Hepatocyte (in vitro differentiated cells): ENCODE measurements around the gene RBL1. TPM values are rescaled to one million over a fixed set of nuclear protein-coding genes. Genes with fewer than 3 reads are reported as not detected.

Experiments used
- DNase-seq: peaks from one replicate; pipeline ENCODE4 v3.0.0-alpha.2; 2016; ENCODE audit warnings: low spot score
- H2AFZ ChIP-seq: fragments of 200-600 bp; sonication (generic); 2 replicates; pipeline ENCODE4 v1.6.0; 2016; ENCODE audit warnings: antibody characterized with exemption, mild to moderate bottlenecking
- H3K27ac ChIP-seq: fragments of 200-600 bp; sonication (generic); 2 replicates; pipeline ENCODE4 v1.5.1; 2016; ENCODE audit warnings: mild to moderate bottlenecking
- H3K27me3 ChIP-seq: fragments of 200-600 bp; sonication (generic); 2 replicates; pipeline ENCODE4 v1.6.1; 2016
- H3K36me3 ChIP-seq: fragments of 200-600 bp; sonication (generic); replicated peaks from 2 replicates; pipeline ENCODE4 v1.5.1; 2016; ENCODE audit warnings: low read depth; ENCODE audit not compliant: insufficient read depth
- H3K4me1 ChIP-seq: fragments of 200-600 bp; sonication (generic); 2 replicates; pipeline ENCODE4 v1.5.1; 2016; ENCODE audit warnings: mild to moderate bottlenecking, moderate library complexity; ENCODE audit not compliant: insufficient read depth
- H3K4me2 ChIP-seq: fragments of 200-600 bp; sonication (generic); 2 replicates; pipeline ENCODE4 v1.6.0; 2016
- H3K4me3 ChIP-seq: fragments of 200-600 bp; sonication (generic); 2 replicates; pipeline ENCODE4 v1.5.1; 2016; ENCODE audit warnings: mild to moderate bottlenecking
- H3K79me2 ChIP-seq: fragments of 200-600 bp; sonication (generic); 2 replicates; pipeline ENCODE4 v1.6.0; 2017; ENCODE audit warnings: mild to moderate bottlenecking
- H3K9me2 ChIP-seq: fragments of 200-600 bp; sonication (generic); replicated peaks from 2 replicates; pipeline ENCODE4 v1.6.0; 2017; ENCODE audit warnings: mild to moderate bottlenecking; ENCODE audit not compliant: insufficient read depth
- H3K9me3 ChIP-seq: fragments of 200-600 bp; sonication (generic); 2 replicates; pipeline ENCODE4 v1.5.1; 2016; ENCODE audit warnings: low read depth, mild to moderate bottlenecking
- H4K20me1 ChIP-seq: fragments of 200-600 bp; sonication (generic); 2 replicates; pipeline ENCODE4 v1.6.0; 2016; ENCODE audit warnings: mild to moderate bottlenecking; ENCODE audit not compliant: insufficient read depth, poor library complexity, severe bottlenecking
- EZH2 ChIP-seq: fragments of 200-600 bp; sonication (generic); IDR thresholded peaks from 2 replicates; pipeline ENCODE4 v1.6.1; 2016; ENCODE audit warnings: antibody characterized with exemption, mild to moderate bottlenecking, borderline replicate concordance
- EZH2phosphoT487 ChIP-seq: fragments of 200-600 bp; sonication (generic); IDR thresholded peaks from one replicate; pipeline ENCODE4 v1.6.1; 2018; ENCODE audit warnings: antibody characterized with exemption, mild to moderate bottlenecking, low read depth, moderate library complexity; ENCODE audit not compliant: unreplicated experiment, severe bottlenecking
- WGBS: methylation state at CpG from one replicate; pipeline ENCODE4 v1.1.6; 2016; ENCODE audit warnings: low lambda C conversion rate; ENCODE audit errors: missing lambda C conversion rate; 5-methylcytosine and 5-hydroxymethylcytosine counted together
- polyA plus RNA-seq: library from polyadenylated mRNA; unstranded; fragments of >200 nt; fragmentation: Nextera tagmentation; extraction: Ambion mirVana; gene quantifications from 2 replicates; pipeline ENCODE4 v1.2.1, GENCODE V29; 2016
- total RNA-seq: library from RNA; depleted of rRNA; stranded (reverse); fragments of >200 nt; gene quantifications from 2 replicates; pipeline ENCODE4 v1.2.3, GENCODE V29; 2014
- TF ChIP-seq, protein P1 (sequence below): fragments of 200-600 bp; sonication (generic); IDR thresholded peaks from 2 replicates; pipeline ENCODE4 v1.5.1; 2016; ENCODE audit warnings: antibody characterized with exemption, mild to moderate bottlenecking; ENCODE audit not compliant: poor library complexity

The RBL1 gene
- total and polyA plus RNA-seq, 2 experiments from 2014 or later = 2.5 to 7.5 TPM

DNA sequence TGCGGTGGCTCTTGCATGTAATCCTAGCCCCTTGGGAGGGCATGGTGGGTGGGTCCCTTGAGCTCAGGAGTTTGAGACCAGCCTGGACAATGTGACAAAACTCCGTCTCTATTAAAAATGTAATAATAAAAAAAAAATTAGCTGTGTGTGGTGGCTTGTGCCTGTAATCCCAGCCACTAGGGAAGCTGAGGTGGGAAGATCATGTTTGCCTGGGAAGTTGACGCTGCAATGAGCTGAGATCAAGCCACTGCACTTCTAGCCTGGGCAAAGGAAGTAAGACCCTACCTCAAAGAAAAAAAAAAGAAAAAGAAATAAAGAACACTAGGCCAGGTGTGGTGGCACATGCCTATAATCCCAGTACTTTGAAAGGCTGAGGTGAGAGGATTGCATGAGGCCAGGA lies 139.8 kb downstream of the RBL1 start:
- Histone ChIP-seq H2AFZ (no peak overlapping the region), H3K9me2 (no peaks in the 10 kb centered on the region), H3K4me3 (no peak overlapping the region), H3K4me1 (peaks cover 6% of the 10 kb centered on the region), H3K27ac (no peak overlapping the region), H3K79me2 (no peaks in the 10 kb centered on the region), H3K27me3 (no peaks in the 10 kb centered on the region), H3K4me2 (no peak overlapping the region), H3K36me3 (no peaks in the 10 kb centered on the region), H4K20me1 (no peaks in the 10 kb centered on the region), H3K9me3 (no peaks in the 10 kb centered on the region)
- no peak for TF ChIP-seq EZH2phosphoT487
- TF ChIP-seq, protein P1, sequence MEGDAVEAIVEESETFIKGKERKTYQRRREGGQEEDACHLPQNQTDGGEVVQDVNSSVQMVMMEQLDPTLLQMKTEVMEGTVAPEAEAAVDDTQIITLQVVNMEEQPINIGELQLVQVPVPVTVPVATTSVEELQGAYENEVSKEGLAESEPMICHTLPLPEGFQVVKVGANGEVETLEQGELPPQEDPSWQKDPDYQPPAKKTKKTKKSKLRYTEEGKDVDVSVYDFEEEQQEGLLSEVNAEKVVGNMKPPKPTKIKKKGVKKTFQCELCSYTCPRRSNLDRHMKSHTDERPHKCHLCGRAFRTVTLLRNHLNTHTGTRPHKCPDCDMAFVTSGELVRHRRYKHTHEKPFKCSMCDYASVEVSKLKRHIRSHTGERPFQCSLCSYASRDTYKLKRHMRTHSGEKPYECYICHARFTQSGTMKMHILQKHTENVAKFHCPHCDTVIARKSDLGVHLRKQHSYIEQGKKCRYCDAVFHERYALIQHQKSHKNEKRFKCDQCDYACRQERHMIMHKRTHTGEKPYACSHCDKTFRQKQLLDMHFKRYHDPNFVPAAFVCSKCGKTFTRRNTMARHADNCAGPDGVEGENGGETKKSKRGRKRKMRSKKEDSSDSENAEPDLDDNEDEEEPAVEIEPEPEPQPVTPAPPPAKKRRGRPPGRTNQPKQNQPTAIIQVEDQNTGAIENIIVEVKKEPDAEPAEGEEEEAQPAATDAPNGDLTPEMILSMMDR = no peak
- no peak for TF ChIP-seq EZH2
- WGBS = 64% methylated on average over 3 of the region's 3 CpGs
- no peak for DNase-seq

DNA sequence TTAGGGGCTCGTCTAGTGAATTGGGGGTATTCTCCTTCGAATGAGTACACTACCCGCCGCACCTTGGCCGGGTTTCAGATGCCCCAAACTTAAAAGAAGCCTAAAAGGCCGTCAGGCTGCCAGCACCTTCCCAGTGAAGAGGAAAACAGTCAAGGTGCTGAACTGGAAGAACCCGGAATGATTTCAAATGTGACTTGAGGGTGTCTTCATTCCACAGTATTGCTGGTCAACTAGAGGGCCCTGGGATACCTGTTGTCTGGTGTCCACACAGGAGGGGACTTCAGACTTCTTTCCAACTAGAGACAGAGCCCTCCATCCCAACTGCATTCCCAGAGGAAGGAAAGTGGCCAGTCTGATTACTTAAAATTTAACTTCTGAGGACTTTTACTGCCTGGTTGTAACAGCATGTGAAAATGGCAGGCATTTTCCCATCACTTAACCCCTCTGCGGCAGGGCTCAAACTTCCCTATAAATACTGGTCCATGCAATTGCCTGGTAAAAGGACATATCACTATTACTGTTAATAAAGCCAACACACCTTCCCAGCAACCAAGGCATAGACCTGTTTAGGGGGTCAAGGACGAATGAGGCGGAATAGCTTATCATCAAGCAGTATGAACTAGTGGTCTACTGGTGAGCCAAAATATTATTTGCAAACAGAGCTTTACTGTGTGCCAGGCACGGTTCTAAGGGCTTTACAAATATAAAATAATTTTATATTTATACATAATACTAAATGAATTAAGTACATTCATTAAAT lies 143.6 kb downstream of the RBL1 start:
- peak overlapping the region; percentile 83 for H2AFZ ChIP-seq
- WGBS = 36% methylated on average over 11 of the region's 11 CpGs

DNA sequence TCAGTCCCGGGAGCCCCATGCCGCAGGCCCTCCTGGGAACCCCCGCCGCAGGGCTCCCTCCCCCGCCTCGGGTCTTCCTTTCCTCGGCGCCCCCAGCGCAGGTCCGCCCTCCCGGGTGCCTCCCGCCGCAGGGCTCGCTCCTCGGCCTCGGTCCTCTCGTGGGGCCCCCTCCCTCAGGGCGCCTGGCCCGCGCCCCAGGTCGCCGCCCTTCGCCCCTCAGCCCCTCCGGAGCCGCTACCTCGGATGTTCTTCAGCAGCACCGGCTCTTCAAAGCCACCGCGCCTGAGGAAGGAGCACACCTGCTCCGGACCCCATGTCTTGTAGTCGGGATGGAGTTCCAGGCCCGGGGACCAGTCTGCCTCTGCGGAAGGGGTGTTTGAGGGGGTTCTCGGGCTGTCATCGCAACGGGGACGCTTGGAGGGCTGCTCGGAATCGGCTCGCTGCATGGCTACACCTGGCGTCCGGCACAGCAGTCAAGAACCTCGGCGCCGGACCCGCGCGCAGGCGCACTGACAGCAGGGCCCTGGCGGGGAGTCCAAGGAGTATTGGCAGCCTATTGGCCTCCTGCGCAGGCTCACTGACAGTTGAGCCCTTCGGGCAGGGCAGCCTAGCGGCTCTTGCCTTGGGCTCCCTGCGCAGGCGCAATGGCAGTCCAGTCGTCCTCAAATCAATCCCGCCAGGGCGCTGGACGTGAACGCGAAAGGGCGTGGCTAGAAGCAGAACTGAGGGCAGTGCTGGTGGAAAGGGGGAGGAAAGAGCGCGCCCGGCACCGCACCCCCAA lies 144.4 kb downstream of the RBL1 start, which contains the start of gene SAMHD1:
SAMHD1 (minus strand) TSS at position 511 of the 781 bp plus-strand sequence; CDS start at position 446, 65 bp downstream.
- Histone ChIP-seq H3K36me3 (no peaks in the 10 kb centered on the region), H3K4me2 (peak within 1 kb of the TSS; percentile 88), H3K4me3 (peak within 1 kb of the TSS; percentile 84), H3K27ac (peak within 1 kb of the TSS; percentile 45), H3K27me3 (no peaks in the 10 kb centered on the region), H4K20me1 (no peaks in the 10 kb centered on the region), H3K9me2 (no peaks in the 10 kb centered on the region), H3K79me2 (peaks cover 16% of the 10 kb centered on the region), H3K4me1 (peaks cover 7% of the 10 kb centered on the region), H2AFZ (peak within 1 kb of the TSS; percentile 83), H3K9me3 (no peaks in the 10 kb centered on the region)
- TF ChIP-seq, protein P1 = no peak
- TF ChIP-seq EZH2 (no peak), EZH2phosphoT487 (no peak)
- peak; percentile 98 for DNase-seq
- WGBS = 2% methylated on average over 46 of the region's 66 CpGs

More for the DNA sequence above, 143.6 kb downstream of the RBL1 start:
- H4K20me1 ChIP-seq = no peaks in the 10 kb centered on the region
- peaks cover 16% of the 10 kb centered on the region for H3K79me2 ChIP-seq
- peak overlapping the region; percentile 22 for H3K4me3 ChIP-seq
- peaks cover 6% of the 10 kb centered on the region for H3K4me1 ChIP-seq
- no peak for DNase-seq
- peak overlapping the region; percentile 88 for H3K4me2 ChIP-seq
- TF ChIP-seq, protein P1 = no peak
- TF ChIP-seq EZH2phosphoT487 (no peak), EZH2 (no peak)
- no peaks in the 10 kb centered on the region for H3K27me3 ChIP-seq
- H3K9me2 ChIP-seq = no peaks in the 10 kb centered on the region
- peak overlapping the region; percentile 39 for H3K27ac ChIP-seq
- H3K9me3 ChIP-seq = no peaks in the 10 kb centered on the region
- H3K36me3 ChIP-seq = no peaks in the 10 kb centered on the region
